Measurements from ENCODE around the gene CCDC24. TPM values are rescaled to one million over a fixed set of nuclear protein-coding genes. Genes with fewer than 3 reads are reported as not detected.

The CCDC24 gene
- total RNA-seq, 1 experiment from 2014 or later, result 24.4 TPM

- Histone ChIP-seq H3K27me3 (ENCODE audit: control insufficient read depth, insufficient read depth, low read length) (no peaks in the 10 kb centered on the region), H3K27ac (ENCODE audit: low read length) (no peak overlapping the region), H3K4me1 (ENCODE audit: control insufficient read depth, insufficient read depth, low read length) (peaks cover 11% of the 10 kb centered on the region), H3K36me3 (ENCODE audit: control insufficient read depth, insufficient read depth, low read length) (0 out of 2 replicates have a peak, but pooled peaks cover 3% of the 10 kb centered on the region), H3K4me3 (ENCODE audit: low read depth in 2 of 2, low read length in 2 of 2) (no peak overlapping the region), H3K9me3 (ENCODE audit: control insufficient read depth, insufficient read depth, low read depth, low read length) (no peaks in the 10 kb centered on the region)
- ChIA-PET POLR2A (no interaction called here), CTCF (no interaction called here)
- intact Hi-C loops (cut with micrococcal nuclease; ENCODE audit: unreplicated experiment) (no loop called here), in situ Hi-C loops (cut with HindIII; ENCODE audit: low pct_unique_long_range_greater_than_20kb, low sequenced_read_pairs) (no loop called here)
- BruUV-seq (replicated peaks), result no TSS peak
- TF ChIP-seq REST (IDR thresholded peaks at IDR 0.05; ENCODE audit: insufficient read depth in 1 of 2, low read depth in 2 of 2, low read length in 1 of 2) (no peak), TCF7L2 (IDR thresholded peaks at IDR 0.05; ENCODE audit: low read depth, low read length) (no peak), SIN3A (IDR thresholded peaks at IDR 0.05; ENCODE audit: borderline replicate concordance, insufficient read depth, low read depth, low read length) (no peak), CTCF (IDR thresholded peaks at IDR 0.05) (no peak), POLR2AphosphoS5 (IDR thresholded peaks at IDR 0.05; ENCODE audit: low read depth, low read length) (no peak)
- no peak for DNase-seq (ENCODE audit: low read depth, low spot score)
- no peak for ATAC-seq
These were observed 4.7 kb upstream of the CCDC24 start for GRCh38 chr1:43986712-43987111.

GRCh38 chr1:43987159-43987902 is 4.1 kb upstream of the CCDC24 start:
- no peak for ATAC-seq
- ChIA-PET POLR2A (no interaction called here), CTCF (interaction anchor here (0.5 kb wide), 1 partner anchor 29 kb away, joined by 15 read pairs; no protein-coding TSS in a partner anchor)
- BruUV-seq (replicated peaks), result no TSS peak
- Histone ChIP-seq H3K36me3 (ENCODE audit: control insufficient read depth, insufficient read depth, low read length) (0 out of 2 replicates have a peak, but pooled peaks cover 3% of the 10 kb centered on the region), H3K4me1 (ENCODE audit: control insufficient read depth, insufficient read depth, low read length) (peaks cover 14% of the 10 kb centered on the region), H3K27me3 (ENCODE audit: control insufficient read depth, insufficient read depth, low read length) (no peaks in the 10 kb centered on the region), H3K4me3 (ENCODE audit: low read depth in 2 of 2, low read length in 2 of 2) (no peak overlapping the region), H3K9me3 (ENCODE audit: control insufficient read depth, insufficient read depth, low read depth, low read length) (no peaks in the 10 kb centered on the region), H3K27ac (ENCODE audit: low read length) (no peak overlapping the region)
- in situ Hi-C loops (cut with HindIII; ENCODE audit: low pct_unique_long_range_greater_than_20kb, low sequenced_read_pairs) (no loop called here), intact Hi-C loops (cut with micrococcal nuclease; ENCODE audit: unreplicated experiment) (no loop called here)
- no peak for DNase-seq (ENCODE audit: low read depth, low spot score)
- TF ChIP-seq POLR2AphosphoS5 (IDR thresholded peaks at IDR 0.05; ENCODE audit: low read depth, low read length) (no peak), SIN3A (IDR thresholded peaks at IDR 0.05; ENCODE audit: borderline replicate concordance, insufficient read depth, low read depth, low read length) (no peak), REST (IDR thresholded peaks at IDR 0.05; ENCODE audit: insufficient read depth in 1 of 2, low read depth in 2 of 2, low read length in 1 of 2) (no peak), TCF7L2 (IDR thresholded peaks at IDR 0.05; ENCODE audit: low read depth, low read length) (no peak), CTCF (IDR thresholded peaks at IDR 0.05) (no peak)

Measured in Panc1 (cell line).